GM12878 (cell line): ENCODE results near the gene BNIP5. TPM values are rescaled to one million over a fixed set of nuclear protein-coding genes. Genes with fewer than 3 reads are reported as not detected.

Experiments
- ATAC-seq: fragments of 200-7000 bp; cut with Tn5 transposase; 3 replicates; pipeline ENCODE4 v1.9.1; 2020; ENCODE audit warnings: mild to moderate bottlenecking, moderate library complexity
- BruUV-seq: library from RNA; stranded (reverse); fragments of 400-500 nt; replicated peaks from 2 replicates; lab custom pipeline; 2021; lab: Mats Ljungman, UMichigan
- CTCF ChIA-PET: fragments of 300-600 bp; sonication (Branson Sonifier 250); formaldehyde crosslinking; extraction: SDS; loops from one replicate; lab custom pipeline; 2021; ENCODE audit warnings: inconsistent platforms; lab: Yijun Ruan, JAX
- POLR2A ChIA-PET: fragments of 350-600 bp; formaldehyde crosslinking; extraction: SDS; loops from one replicate; lab custom pipeline; 2021; ENCODE audit warnings: inconsistent platforms; lab: Charles Lee
- RAD21 ChIA-PET: fragments of 300-600 bp; sonication (Branson Sonifier 250); formaldehyde crosslinking; loops from one replicate; lab custom pipeline; 2023; ENCODE audit warnings: antibody characterized with exemption; ENCODE audit not compliant: unreplicated experiment; lab: Charles Lee
- SMC1A ChIA-PET: fragments of 300-600 bp; sonication (Branson Sonifier 250); formaldehyde crosslinking; loops from one replicate; lab custom pipeline; 2023; ENCODE audit not compliant: unreplicated experiment, uncharacterized antibody; lab: Charles Lee
- DNase-seq: peaks from one replicate; pipeline ENCODE4 v3.0.0-alpha.2; 2011; ENCODE audit warnings: low read depth, low spot score
- FAIRE-seq: peaks from 3 replicates; lab custom pipeline; 2011; peaks lifted over from hg19 to GRCh38; lab: Jason Lieb, UNC
- H2AFZ ChIP-seq: 2 replicates; pipeline ENCODE4 v1.6.0; 2011; ENCODE audit warnings: low read depth, low read length, control low read depth; ENCODE audit not compliant: control insufficient read depth
- H3K27ac ChIP-seq: 2 replicates; pipeline ENCODE4 v1.5.1; 2011; ENCODE audit warnings: control low read depth; ENCODE audit not compliant: control insufficient read depth, insufficient read depth
- H3K27me3 ChIP-seq, 2 experiments: replicated peaks in 1 of 2; 2 replicates each; pipeline versions ENCODE4 v1.6.0 to v1.6.1; 2011; ENCODE audit warnings: low read length in 1 of 2; ENCODE audit not compliant: control insufficient read depth in 2 of 2, insufficient read depth in 2 of 2
- H3K36me3 ChIP-seq, 2 experiments: 2 replicates each; pipeline ENCODE4 v1.5.1; 2011; ENCODE audit warnings: low read length in 1 of 2; ENCODE audit not compliant: control insufficient read depth in 2 of 2, insufficient read depth in 2 of 2
- H3K4me1 ChIP-seq: 2 replicates; pipeline ENCODE4 v1.6.1; 2011; ENCODE audit warnings: mild to moderate bottlenecking, low read length, moderate library complexity, mixed read lengths; ENCODE audit not compliant: control insufficient read depth, insufficient read depth
- H3K4me2 ChIP-seq: 2 replicates; pipeline ENCODE4 v1.6.0; 2011; ENCODE audit warnings: control low read depth; ENCODE audit not compliant: control insufficient read depth, insufficient read depth
- H3K4me3 ChIP-seq: fragments of 200-600 bp; sonication (generic); 2 replicates; pipeline ENCODE4 v1.5.1; 2016
- H3K79me2 ChIP-seq: 2 replicates; pipeline ENCODE4 v1.6.0; 2011; ENCODE audit warnings: low read length; ENCODE audit not compliant: control insufficient read depth, insufficient read depth
- H3K9ac ChIP-seq: 2 replicates; pipeline ENCODE4 v1.8.0; 2011; ENCODE audit warnings: low read length, control low read depth, mixed read lengths; ENCODE audit not compliant: control insufficient read depth, insufficient read depth
- H3K9me3 ChIP-seq: replicated peaks from 3 replicates; pipeline ENCODE4 v1.5.1; 2011; ENCODE audit warnings: mild to moderate bottlenecking, low read length; ENCODE audit not compliant: control insufficient read depth, insufficient read depth
- H4K20me1 ChIP-seq: 2 replicates; pipeline ENCODE4 v1.6.0; 2011; ENCODE audit not compliant: control insufficient read depth, insufficient read depth
- LARP7 ChIP-seq: fragments of 450-650 bp; IDR thresholded peaks from 2 replicates; pipeline ENCODE4 v1.6.1; 2017; ENCODE audit warnings: mild to moderate bottlenecking
- NFYA ChIP-seq: IDR thresholded peaks from 2 replicates; pipeline ENCODE4 v1.6.1; 2011; ENCODE audit warnings: low read depth, mild to moderate bottlenecking, low read length, improper control_type of control experiment, borderline replicate concordance
- NRF1 ChIP-seq: conservative IDR thresholded peaks from 2 replicates; pipeline ENCODE4 v1.6.1; 2011; ENCODE audit warnings: mild to moderate bottlenecking, low read depth, low read length, improper control_type of control experiment
- PML ChIP-seq: IDR thresholded peaks from 2 replicates; pipeline ENCODE4 v1.6.1; 2012; ENCODE audit warnings: low read length, inconsistent platforms
- RELA ChIP-seq: fragments of 450-650 bp; IDR thresholded peaks from 2 replicates; pipeline ENCODE4 v1.8.0; 2014; ENCODE audit warnings: borderline replicate concordance; ENCODE audit not compliant: partially characterized antibody
- TARDBP ChIP-seq: IDR thresholded peaks from 2 replicates; pipeline ENCODE4 v1.6.1; 2016; ENCODE audit warnings: borderline replicate concordance
- ZNF24 ChIP-seq: fragments of 450-650 bp; IDR thresholded peaks from 2 replicates; pipeline ENCODE4 v1.6.1; 2017; ENCODE audit warnings: antibody characterized with exemption, mild to moderate bottlenecking
- ZSCAN29 ChIP-seq: fragments of 450-650 bp; IDR thresholded peaks from 2 replicates; pipeline ENCODE4 v1.6.1; 2017; ENCODE audit warnings: mild to moderate bottlenecking, moderate library complexity
- WGBS: methylation state at CpG from one replicate; pipeline ENCODE4 v1.1.6; 2016; ENCODE audit warnings: low lambda C conversion rate; ENCODE audit not compliant: insufficient replicate concordance, insufficient coverage; ENCODE audit errors: missing lambda C conversion rate; 5-methylcytosine and 5-hydroxymethylcytosine counted together
- in situ Hi-C: fragments of 300-500 bp; cut with MboI; formaldehyde crosslinking; loops from 9 replicates; pipeline ENCODE4 v1.14.3; 2018; ENCODE audit warnings: mixed read lengths
- intact Hi-C: fragments of 100-400 bp; cut with micrococcal nuclease; formaldehyde crosslinking; loops from one replicate; pipeline ENCODE4 v1.14.2; 2022; ENCODE audit not compliant: unreplicated experiment
- polyA plus RNA-seq, 11 experiments: library from polyadenylated mRNA; depleted of rRNA in 4 of 11; unstranded in 6 of 11; stranded (reverse) in 5 of 11; fragments of >200 nt; fragmentation: Nextera tagmentation in 4 of 11; fragmentation: Illumina TruSeq in 1 of 11; extraction: Ambion mirVana in 4 of 11; extraction: Trizol in 1 of 11; gene quantifications; 1 replicate in 1 of 11; 2 replicates in 10 of 11; pipeline versions ENCODE4 v1.2.1 to v1.2.3, GENCODE V29; 2011 to 2016; ENCODE audit warnings: inconsistent platforms in 2 of 11, missing spikeins in 2 of 11, low read depth in 1 of 11
- total RNA-seq, 4 experiments: library from RNA; depleted of rRNA in 3 of 4; stranded (reverse); fragments of >200 nt in 3 of 4; fragmentation: Illumina TruSeq in 1 of 4; extraction: Trizol in 1 of 4; gene quantifications; 2 replicates each; pipeline versions ENCODE4 v1.2.1 to v1.2.3, GENCODE V29; 2013 to 2021
- TF ChIP-seq, protein P1 (sequence below): IDR thresholded peaks from 2 replicates; pipeline ENCODE4 v1.6.1; 2012; ENCODE audit warnings: improper control_type of control experiment, low read depth, low read length; ENCODE audit not compliant: insufficient replicate concordance

The BNIP5 gene
- total and polyA plus RNA-seq, 10 of the 15 experiments (the other 5 are each of a cell fraction or from before 2014, with no cell fraction given) = 0.02 to 0.68 (median 0.05) TPM; not detected in 2

DNA sequence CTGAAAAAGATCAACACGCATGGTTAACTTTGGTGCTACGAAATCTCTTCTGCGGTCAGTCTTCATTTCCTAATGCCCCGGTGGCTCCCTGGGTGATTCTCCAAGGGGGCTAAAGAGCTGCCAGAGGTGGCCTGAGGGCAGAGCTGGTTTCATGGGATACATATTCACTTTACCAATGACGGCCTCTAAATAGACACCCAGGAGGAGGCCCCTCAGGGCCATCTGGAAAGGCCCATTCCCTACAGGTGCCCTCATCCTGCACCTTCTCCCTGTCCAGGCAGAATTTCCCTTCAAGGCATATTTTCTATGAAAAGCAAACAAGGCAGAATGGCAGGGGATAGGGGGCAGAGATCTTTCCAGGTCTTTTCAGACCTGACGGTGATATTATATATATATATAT lies 12.5 kb downstream of the BNIP5 start:
- TF ChIP-seq LARP7 = no peak
- no peak for TF ChIP-seq TARDBP
- TF ChIP-seq PML = no peak
- TF ChIP-seq ZNF24 = no peak
- no peak for TF ChIP-seq NRF1
- TF ChIP-seq ZSCAN29 = no peak
- no peak for TF ChIP-seq NFYA
- TF ChIP-seq, protein P1, sequence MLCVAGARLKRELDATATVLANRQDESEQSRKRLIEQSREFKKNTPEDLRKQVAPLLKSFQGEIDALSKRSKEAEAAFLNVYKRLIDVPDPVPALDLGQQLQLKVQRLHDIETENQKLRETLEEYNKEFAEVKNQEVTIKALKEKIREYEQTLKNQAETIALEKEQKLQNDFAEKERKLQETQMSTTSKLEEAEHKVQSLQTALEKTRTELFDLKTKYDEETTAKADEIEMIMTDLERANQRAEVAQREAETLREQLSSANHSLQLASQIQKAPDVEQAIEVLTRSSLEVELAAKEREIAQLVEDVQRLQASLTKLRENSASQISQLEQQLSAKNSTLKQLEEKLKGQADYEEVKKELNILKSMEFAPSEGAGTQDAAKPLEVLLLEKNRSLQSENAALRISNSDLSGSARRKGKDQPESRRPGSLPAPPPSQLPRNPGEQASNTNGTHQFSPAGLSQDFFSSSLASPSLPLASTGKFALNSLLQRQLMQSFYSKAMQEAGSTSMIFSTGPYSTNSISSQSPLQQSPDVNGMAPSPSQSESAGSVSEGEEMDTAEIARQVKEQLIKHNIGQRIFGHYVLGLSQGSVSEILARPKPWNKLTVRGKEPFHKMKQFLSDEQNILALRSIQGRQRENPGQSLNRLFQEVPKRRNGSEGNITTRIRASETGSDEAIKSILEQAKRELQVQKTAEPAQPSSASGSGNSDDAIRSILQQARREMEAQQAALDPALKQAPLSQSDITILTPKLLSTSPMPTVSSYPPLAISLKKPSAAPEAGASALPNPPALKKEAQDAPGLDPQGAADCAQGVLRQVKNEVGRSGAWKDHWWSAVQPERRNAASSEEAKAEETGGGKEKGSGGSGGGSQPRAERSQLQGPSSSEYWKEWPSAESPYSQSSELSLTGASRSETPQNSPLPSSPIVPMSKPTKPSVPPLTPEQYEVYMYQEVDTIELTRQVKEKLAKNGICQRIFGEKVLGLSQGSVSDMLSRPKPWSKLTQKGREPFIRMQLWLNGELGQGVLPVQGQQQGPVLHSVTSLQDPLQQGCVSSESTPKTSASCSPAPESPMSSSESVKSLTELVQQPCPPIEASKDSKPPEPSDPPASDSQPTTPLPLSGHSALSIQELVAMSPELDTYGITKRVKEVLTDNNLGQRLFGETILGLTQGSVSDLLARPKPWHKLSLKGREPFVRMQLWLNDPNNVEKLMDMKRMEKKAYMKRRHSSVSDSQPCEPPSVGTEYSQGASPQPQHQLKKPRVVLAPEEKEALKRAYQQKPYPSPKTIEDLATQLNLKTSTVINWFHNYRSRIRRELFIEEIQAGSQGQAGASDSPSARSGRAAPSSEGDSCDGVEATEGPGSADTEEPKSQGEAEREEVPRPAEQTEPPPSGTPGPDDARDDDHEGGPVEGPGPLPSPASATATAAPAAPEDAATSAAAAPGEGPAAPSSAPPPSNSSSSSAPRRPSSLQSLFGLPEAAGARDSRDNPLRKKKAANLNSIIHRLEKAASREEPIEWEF = no peak
- TF ChIP-seq RELA = no peak
- Histone ChIP-seq H2AFZ (no peak overlapping the region), H3K79me2 (no peaks in the 10 kb centered on the region), H3K9me3 (no peaks in the 10 kb centered on the region), H4K20me1 (no peaks in the 10 kb centered on the region), H3K27me3 (no peaks in the 10 kb centered on the region), H3K4me2 (no peak overlapping the region), H3K4me3 (no peak overlapping the region), H3K4me1 (no peaks in the 10 kb centered on the region), H3K36me3 (no peaks in the 10 kb centered on the region), H3K27ac (no peak overlapping the region), H3K9ac (no peak overlapping the region)
- POLR2A ChIA-PET = no interaction called here
- no TSS peak for BruUV-seq
- DNase-seq = no peak
- FAIRE-seq = no peak
- SMC1A ChIA-PET = interaction anchor here (1.1 kb wide), 1 partner anchor 19 kb away, joined by 3 read pairs; no protein-coding TSS in a partner anchor
- in situ Hi-C loops = no loop called here
- intact Hi-C loops = no loop called here
- RAD21 ChIA-PET = no interaction called here
- 78% methylated on average over 6 of the region's 6 CpGs for WGBS
- CTCF ChIA-PET = interaction anchor here (1.5 kb wide), 1 partner anchor 17 kb away, joined by 7 read pairs; no protein-coding TSS in a partner anchor
- no peak for ATAC-seq
